Panc1 (cell line): ENCODE measurements around the gene WDR72. TPM values are rescaled to one million over a fixed set of nuclear protein-coding genes. Genes with fewer than 3 reads are reported as not detected.

Source experiments
- ATAC-seq: fragments of 200-7000 bp; cut with Tn5 transposase; 2 replicates; pipeline ENCODE4 v1.9.1; 2020; ENCODE audit warnings: mild to moderate bottlenecking, moderate library complexity
- BruUV-seq: library from RNA; stranded (reverse); fragments of 400-500 nt; replicated peaks from 2 replicates; lab custom pipeline; 2021; lab: Mats Ljungman, UMichigan
- CTCF ChIA-PET: fragments of 300-600 bp; sonication (Branson Sonifier 250); formaldehyde crosslinking; loops from one replicate; lab custom pipeline; 2022; ENCODE audit warnings: antibody characterized with exemption; lab: Charles Lee
- POLR2A ChIA-PET: fragments of 300-600 bp; sonication (Branson Sonifier 250); formaldehyde crosslinking; loops from one replicate; lab custom pipeline; 2022; ENCODE audit warnings: antibody characterized with exemption; lab: Charles Lee
- DNase-seq: peaks from one replicate; pipeline ENCODE4 v3.0.0-alpha.2; 2010; ENCODE audit warnings: low read depth, low spot score
- H3K27ac ChIP-seq: 2 replicates; pipeline ENCODE4 v1.5.1; 2011; ENCODE audit warnings: mild to moderate bottlenecking, low read length, inconsistent platforms
- H3K27me3 ChIP-seq: fragments of 200-500 bp; sonication (Bioruptor generic); 2 replicates; pipeline ENCODE4 v1.6.0; 2014; ENCODE audit warnings: low read length, inconsistent platforms; ENCODE audit not compliant: control insufficient read depth, insufficient read depth
- H3K36me3 ChIP-seq: fragments of 200-500 bp; sonication (Bioruptor generic); 2 replicates; pipeline ENCODE4 v1.5.1; 2014; ENCODE audit warnings: inconsistent platforms, mild to moderate bottlenecking, low read length, moderate library complexity; ENCODE audit not compliant: control insufficient read depth, insufficient read depth
- H3K4me1 ChIP-seq: 2 replicates; pipeline ENCODE4 v1.5.1; 2011; ENCODE audit warnings: inconsistent platforms, mild to moderate bottlenecking, low read length, moderate library complexity; ENCODE audit not compliant: control insufficient read depth, insufficient read depth
- H3K4me3 ChIP-seq, 2 experiments: 2 replicates each; pipeline ENCODE4 v1.5.1; 2011 to 2012; ENCODE audit warnings: low read depth in 2 of 2, low read length in 2 of 2, mild to moderate bottlenecking in 2 of 2, inconsistent platforms in 1 of 2, moderate library complexity in 1 of 2
- H3K9me3 ChIP-seq: fragments of 200-500 bp; sonication (Bioruptor generic); 2 replicates; pipeline ENCODE4 v1.5.1; 2014; ENCODE audit warnings: low read depth, mild to moderate bottlenecking, inconsistent platforms, low read length, moderate library complexity; ENCODE audit not compliant: control insufficient read depth, insufficient read depth
- POLR2AphosphoS5 ChIP-seq: IDR thresholded peaks from 2 replicates; pipeline ENCODE4 v1.6.1; 2012; ENCODE audit warnings: mild to moderate bottlenecking, low read depth, low read length, moderate library complexity
- SIN3A ChIP-seq: IDR thresholded peaks from 2 replicates; pipeline ENCODE4 v1.6.1; 2012; ENCODE audit warnings: low read depth, mild to moderate bottlenecking, low read length, moderate library complexity, borderline replicate concordance; ENCODE audit not compliant: insufficient read depth
- TCF7L2 ChIP-seq: IDR thresholded peaks from 2 replicates; pipeline ENCODE4 v1.6.1; 2011; ENCODE audit warnings: mild to moderate bottlenecking, low read depth, low read length, inconsistent platforms
- in situ Hi-C: cut with HindIII; loops from 2 replicates; pipeline ENCODE4 v1.10.0; 2016; ENCODE audit warnings: low sequenced_read_pairs, low pct_unique_long_range_greater_than_20kb
- intact Hi-C: fragments of 100-400 bp; cut with micrococcal nuclease; formaldehyde crosslinking; loops from one replicate; pipeline ENCODE4 v1.10.0; 2022; ENCODE audit not compliant: unreplicated experiment
- total RNA-seq: library from RNA; stranded (reverse); gene quantifications from one replicate; pipeline ENCODE4 v1.2.1, GENCODE V29; 2021; ENCODE audit not compliant: unreplicated experiment
- TF ChIP-seq, protein P1 (sequence below), 2 experiments: IDR thresholded peaks; 2 replicates each; pipeline ENCODE4 v1.6.1; 2011 to 2012; ENCODE audit warnings: low read depth in 2 of 2, control low read depth in 1 of 2, low read length in 1 of 2, mild to moderate bottlenecking in 1 of 2, moderate library complexity in 1 of 2; ENCODE audit not compliant: insufficient read depth in 1 of 2

WDR72 gene
- total RNA-seq, 1 experiment from 2014 or later = 0.03 TPM

GRCh38 chr15:53469422-53469821, 290.0 kb downstream of the WDR72 start:
- TF ChIP-seq TCF7L2 (no peak), SIN3A (no peak), POLR2AphosphoS5 (no peak)
- TF ChIP-seq, protein P1, sequence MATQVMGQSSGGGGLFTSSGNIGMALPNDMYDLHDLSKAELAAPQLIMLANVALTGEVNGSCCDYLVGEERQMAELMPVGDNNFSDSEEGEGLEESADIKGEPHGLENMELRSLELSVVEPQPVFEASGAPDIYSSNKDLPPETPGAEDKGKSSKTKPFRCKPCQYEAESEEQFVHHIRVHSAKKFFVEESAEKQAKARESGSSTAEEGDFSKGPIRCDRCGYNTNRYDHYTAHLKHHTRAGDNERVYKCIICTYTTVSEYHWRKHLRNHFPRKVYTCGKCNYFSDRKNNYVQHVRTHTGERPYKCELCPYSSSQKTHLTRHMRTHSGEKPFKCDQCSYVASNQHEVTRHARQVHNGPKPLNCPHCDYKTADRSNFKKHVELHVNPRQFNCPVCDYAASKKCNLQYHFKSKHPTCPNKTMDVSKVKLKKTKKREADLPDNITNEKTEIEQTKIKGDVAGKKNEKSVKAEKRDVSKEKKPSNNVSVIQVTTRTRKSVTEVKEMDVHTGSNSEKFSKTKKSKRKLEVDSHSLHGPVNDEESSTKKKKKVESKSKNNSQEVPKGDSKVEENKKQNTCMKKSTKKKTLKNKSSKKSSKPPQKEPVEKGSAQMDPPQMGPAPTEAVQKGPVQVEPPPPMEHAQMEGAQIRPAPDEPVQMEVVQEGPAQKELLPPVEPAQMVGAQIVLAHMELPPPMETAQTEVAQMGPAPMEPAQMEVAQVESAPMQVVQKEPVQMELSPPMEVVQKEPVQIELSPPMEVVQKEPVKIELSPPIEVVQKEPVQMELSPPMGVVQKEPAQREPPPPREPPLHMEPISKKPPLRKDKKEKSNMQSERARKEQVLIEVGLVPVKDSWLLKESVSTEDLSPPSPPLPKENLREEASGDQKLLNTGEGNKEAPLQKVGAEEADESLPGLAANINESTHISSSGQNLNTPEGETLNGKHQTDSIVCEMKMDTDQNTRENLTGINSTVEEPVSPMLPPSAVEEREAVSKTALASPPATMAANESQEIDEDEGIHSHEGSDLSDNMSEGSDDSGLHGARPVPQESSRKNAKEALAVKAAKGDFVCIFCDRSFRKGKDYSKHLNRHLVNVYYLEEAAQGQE (IDR thresholded peaks at IDR 0.05; ENCODE audit: insufficient read depth in 1 of 2, low read depth in 2 of 2, low read length in 1 of 2) = no peak
- ChIA-PET POLR2A (no interaction called here), CTCF (interaction anchor here (0.6 kb wide), 1 partner anchor 122 kb away, joined by 3 read pairs; no protein-coding TSS in a partner anchor)

More at GRCh38 chr15:53469422-53469821, 290.0 kb downstream of the WDR72 start:
- BruUV-seq = no TSS peak
- Histone ChIP-seq H3K9me3 (no peaks in the 10 kb centered on the region), H3K36me3 (no peaks in the 10 kb centered on the region), H3K4me3 (no peak overlapping the region), H3K27ac (no peak overlapping the region), H3K27me3 (no peaks in the 10 kb centered on the region; the same call in 1 of the 2 replicates), H3K4me1 (no peaks in the 10 kb centered on the region)
- in situ Hi-C loops (no loop called here), intact Hi-C loops (no loop called here)
- ATAC-seq (no peak), DNase-seq (no peak)

Other genes starting within 250 kb of the WDR72 start
- gene UNC13C, start 218.8 kb upstream of the WDR72 start, total RNA-seq = not detected